Heart left ventricle (tissue), 16 donors: Measurements from ENCODE around the gene SKAP2. TPM values are rescaled to one million over a fixed set of nuclear protein-coding genes. Genes with fewer than 3 reads are reported as not detected.

Experiments
- ATAC-seq, 4 donors: fragments of 200-7000 bp; cut with Tn5 transposase; one replicate each; pipeline ENCODE4 v1.9.1; 2020 to 2022; ENCODE audit warnings: moderate library complexity in 4 of 4, mild to moderate bottlenecking in 3 of 4, moderate number of reproducible peaks in 1 of 4
- DNase-seq, 5 donors: peaks; one replicate each; pipeline ENCODE4 v3.0.0-alpha.2; 2020
- H3K27ac ChIP-seq, 12 donors: fragments of 200-600 bp; sonication (generic) in 4 of 12; one replicate each; pipeline versions ENCODE4 v1.5.0 to v1.8.0; 2016 to 2022; ENCODE audit warnings: mild to moderate bottlenecking in 2 of 12
- H3K27me3 ChIP-seq, 9 donors: fragments of 200-600 bp; sonication (generic) in 2 of 9; one replicate each; pipeline versions ENCODE4 v1.5.1 to v1.8.0; 2016 to 2022; ENCODE audit warnings: mild to moderate bottlenecking in 3 of 9
- H3K36me3 ChIP-seq, 9 donors: fragments of 200-600 bp; sonication (generic) in 2 of 9; one replicate each; pipeline versions ENCODE4 v1.5.0 to v1.8.0; 2018 to 2022; ENCODE audit warnings: mild to moderate bottlenecking in 2 of 9
- H3K4me1 ChIP-seq, 12 donors: fragments of 200-600 bp; sonication (generic) in 4 of 12; one replicate each; pipeline versions ENCODE4 v1.5.0 to v1.8.0; 2016 to 2022; ENCODE audit warnings: mild to moderate bottlenecking in 3 of 12
- H3K4me3 ChIP-seq, 12 donors: fragments of 200-600 bp; sonication (generic) in 4 of 12; one replicate each; pipeline versions ENCODE4 v1.5.0 to v1.8.0; 2017 to 2022; ENCODE audit warnings: mild to moderate bottlenecking in 9 of 12, moderate library complexity in 4 of 12
- H3K9me3 ChIP-seq, 12 donors: fragments of 200-600 bp; sonication (generic) in 4 of 12; one replicate each; pipeline versions ENCODE4 v1.5.0 to v1.8.0; 2016 to 2022; ENCODE audit warnings: mild to moderate bottlenecking in 1 of 12
- POLR2A ChIP-seq, 2 donors: fragments of 450-650 bp; IDR thresholded peaks; one replicate each; pipeline ENCODE4 v1.6.1; 2017; ENCODE audit warnings: antibody characterized with exemption in 2 of 2, mild to moderate bottlenecking in 2 of 2, moderate library complexity in 2 of 2
- WGBS, 4 donors: extraction: QIAGEN DNeasy Blood & Tissue Kit in 2 of 4; methylation state at CpG; one replicate each; pipeline versions ENCODE4 v1.1.5 to v1.1.7; 2013 to 2018; 5-methylcytosine and 5-hydroxymethylcytosine counted together
- intact Hi-C, 10 donors: fragments of 100-400 bp; cut with DNase I; formaldehyde crosslinking; loops; one replicate each; pipeline versions ENCODE4 v1.11.1 to v1.14.2; 2022
- polyA plus RNA-seq, 2 donors: library from polyadenylated mRNA; stranded (reverse); fragments of 200-250 nt; gene quantifications; one replicate each; pipeline ENCODE4 v1.2.3, GENCODE V29; 2013
- total RNA-seq, 9 donors: library from RNA; depleted of rRNA in 2 of 9; stranded (reverse); fragments of >200 nt in 2 of 9; fragmentation: NEBNext Ultra II Directional in 3 of 9; extraction: Animal tissue kit (Norgen Biotek cat#: 25700) in 3 of 9; gene quantifications; one replicate each; pipeline versions ENCODE4 v1.1.0 to v1.2.4, GENCODE V29; 2016 to 2023
- TF ChIP-seq, protein P1 (sequence below), 12 donors: fragments of 200-600 bp; sonication (generic) in 4 of 12; IDR thresholded peaks; one replicate each; pipeline versions ENCODE4 v1.5.0 to v1.8.0; 2018 to 2022; ENCODE audit warnings: antibody characterized with exemption in 12 of 12, mild to moderate bottlenecking in 5 of 12
- donor health status: ischemic (EF 13 %, LVEDD 7.1; RV severe dilation, severe dysfunction).
- donor health status: healthy with polysubstance abuse.
- donor health status: DM: no; HTN: yes; CAD: no.
- donor health status: DM: no; HTN: no; CAD: no.
- donor health status: ischemic (EF 25% LVEDD 6.9; RV normal size, moderate dysfunction).
- donor health status: ischemic (EF 25% LVEDD 5.7; RV mildly dilated, moderate dysfunction).
- donor health status: healthy.
- donor health status: DM: yes; HTN: yes; CAD: no.
- donor health status: ischemic (EF 35%, LVEDD 5.7; RV mildly dilated, moderate dysfunction).
- donor health status: nonischemic (EF 11% LVEDD 7.7; RV severe dilation, severe dysfunction).
- donor health status: DM: yes; HTN: yes; CAD: no.
- donor health status: PGD.
- donor health status: ischemic (EF 29% LVEDD 5.4; RV normal size, mild dysfunction).
- donor health status: nonischemic (EF 23%, LVEDD 6.1; RV moderate dilation, normal function).

SKAP2 gene
- total and polyA plus RNA-seq, 11 donors, result 0.99 to 17.3 (median 3.6) TPM

DNA sequence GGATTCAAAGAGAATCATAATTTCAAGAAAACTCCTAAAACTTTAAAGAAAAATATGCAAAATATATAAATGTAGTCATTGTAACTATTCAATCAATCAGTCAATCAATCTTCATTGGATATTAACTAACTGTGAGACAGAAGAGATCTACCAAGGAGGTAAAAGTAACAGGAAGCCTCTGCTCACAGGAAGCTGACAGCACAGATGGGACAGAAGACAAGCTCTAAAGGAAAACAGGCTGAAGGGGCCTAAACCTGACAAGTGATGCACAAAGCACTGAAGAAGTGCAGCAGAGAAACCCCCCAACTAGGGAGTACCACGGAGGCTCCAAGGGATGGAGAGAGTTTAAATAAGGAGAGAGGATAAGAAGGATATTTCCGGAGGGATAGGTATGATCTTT is 173.0 kb downstream of the SKAP2 start:
- no peaks in the 10 kb centered on the region for H3K36me3 ChIP-seq
- intact Hi-C loops, result loop anchor here in 1 of 10 donors (10.0 kb wide), 1 partner anchor 153 kb away; no protein-coding TSS in a partner anchor
- H3K27me3 ChIP-seq, result peaks cover 0 to 14% (median 0%) of the 10 kb centered on the region in 9 donors
- no peaks in the 10 kb centered on the region for H3K9me3 ChIP-seq
- WGBS, 4 donors, result 49 to 58% (median 54%) methylated on average over 2 of the region's 2 CpGs
- H3K4me1 ChIP-seq, result peaks cover 0 to 12% (median 0%) of the 10 kb centered on the region in 12 donors
- DNase-seq, result no peak
- no peak overlapping the region for H3K27ac ChIP-seq
- no peak for ATAC-seq
- TF ChIP-seq POLR2A (IDR thresholded peaks at IDR 0.05), result no peak
- TF ChIP-seq, protein P1, sequence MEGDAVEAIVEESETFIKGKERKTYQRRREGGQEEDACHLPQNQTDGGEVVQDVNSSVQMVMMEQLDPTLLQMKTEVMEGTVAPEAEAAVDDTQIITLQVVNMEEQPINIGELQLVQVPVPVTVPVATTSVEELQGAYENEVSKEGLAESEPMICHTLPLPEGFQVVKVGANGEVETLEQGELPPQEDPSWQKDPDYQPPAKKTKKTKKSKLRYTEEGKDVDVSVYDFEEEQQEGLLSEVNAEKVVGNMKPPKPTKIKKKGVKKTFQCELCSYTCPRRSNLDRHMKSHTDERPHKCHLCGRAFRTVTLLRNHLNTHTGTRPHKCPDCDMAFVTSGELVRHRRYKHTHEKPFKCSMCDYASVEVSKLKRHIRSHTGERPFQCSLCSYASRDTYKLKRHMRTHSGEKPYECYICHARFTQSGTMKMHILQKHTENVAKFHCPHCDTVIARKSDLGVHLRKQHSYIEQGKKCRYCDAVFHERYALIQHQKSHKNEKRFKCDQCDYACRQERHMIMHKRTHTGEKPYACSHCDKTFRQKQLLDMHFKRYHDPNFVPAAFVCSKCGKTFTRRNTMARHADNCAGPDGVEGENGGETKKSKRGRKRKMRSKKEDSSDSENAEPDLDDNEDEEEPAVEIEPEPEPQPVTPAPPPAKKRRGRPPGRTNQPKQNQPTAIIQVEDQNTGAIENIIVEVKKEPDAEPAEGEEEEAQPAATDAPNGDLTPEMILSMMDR (IDR thresholded peaks at IDR 0.05), result no peak
- H3K4me3 ChIP-seq, result no peak overlapping the region

DNA sequence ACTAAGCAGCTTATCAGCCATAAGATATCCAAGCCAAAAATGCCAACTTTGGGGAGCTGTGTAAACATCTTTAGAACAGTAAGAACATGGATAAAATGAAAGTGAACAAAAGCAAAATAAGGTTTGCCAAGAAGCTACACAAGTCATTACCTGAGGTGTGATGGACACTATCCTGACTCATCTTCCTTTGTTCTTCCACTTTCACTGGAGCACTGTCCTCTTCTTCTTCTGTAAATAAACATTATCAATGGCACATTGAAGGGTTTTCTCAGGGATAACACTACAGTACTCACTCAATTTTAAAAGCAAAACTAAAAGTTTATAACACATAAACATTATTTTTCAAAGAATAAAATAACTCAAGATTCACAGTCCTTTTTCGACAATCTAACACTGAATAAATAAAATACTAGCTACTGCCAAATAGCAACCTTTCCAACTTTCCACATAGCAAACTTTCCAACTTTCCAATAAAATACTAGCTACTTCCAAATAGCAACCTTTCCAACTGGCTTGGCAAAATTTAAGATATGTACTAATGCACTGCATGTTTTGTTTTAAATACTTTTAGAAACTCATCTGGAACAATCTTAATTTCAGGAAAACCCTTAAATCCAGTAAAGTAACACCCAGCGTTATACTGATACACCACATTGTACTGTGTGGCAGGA is 174.1 kb downstream of the SKAP2 start:
- Histone ChIP-seq H3K36me3 (no peaks in the 10 kb centered on the region), H3K27ac (no peak overlapping the region), H3K4me3 (no peak overlapping the region), H3K27me3 (peaks cover 0 to 24% (median 0%) of the 10 kb centered on the region in 9 donors), H3K9me3 (no peaks in the 10 kb centered on the region), H3K4me1 (peaks cover 0 to 18% (median 0%) of the 10 kb centered on the region in 12 donors)
- no peak for DNase-seq
- WGBS, 4 donors, result 85 to 89% (median 86%) methylated on average over 2 of the region's 2 CpGs
- TF ChIP-seq POLR2A (IDR thresholded peaks at IDR 0.05), result no peak
- TF ChIP-seq, protein P1 (IDR thresholded peaks at IDR 0.05), result no peak
- ATAC-seq, result no peak
- intact Hi-C loops, result loop anchor here in 1 of 10 donors (10.0 kb wide), 1 partner anchor 155 kb away; no protein-coding TSS in a partner anchor

DNA sequence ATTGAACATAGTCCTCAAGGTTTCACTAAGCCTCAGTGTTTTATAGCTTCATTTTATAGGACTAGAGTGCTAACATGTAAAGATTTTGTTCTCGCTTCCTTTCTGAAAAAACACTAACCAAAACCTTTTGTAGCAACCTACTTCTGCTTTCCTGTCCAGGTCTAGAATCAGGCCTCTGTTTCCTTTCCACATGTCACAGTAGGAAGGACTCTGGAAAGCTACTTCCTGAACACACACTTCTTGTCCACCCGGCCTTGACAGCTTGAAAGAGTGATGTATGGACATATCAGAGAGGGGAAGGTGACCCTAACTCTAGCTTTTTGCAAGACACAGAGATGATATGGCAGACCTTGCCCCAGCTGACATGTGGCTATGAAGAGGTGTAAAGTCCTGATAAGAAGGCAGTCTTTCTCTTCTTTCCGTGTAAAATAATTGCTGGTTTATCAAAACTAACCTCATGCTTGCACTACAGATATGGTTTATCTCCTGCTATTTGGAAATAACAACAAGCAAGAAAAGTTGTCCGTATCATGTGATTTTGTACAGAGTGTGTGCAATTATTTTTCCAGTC is 175.4 kb downstream of the SKAP2 start:
- no peak for ATAC-seq
- 53 to 58% (median 55%) methylated on average over 4 of the region's 4 CpGs for WGBS, 4 donors
- no peak for DNase-seq
- no peak for TF ChIP-seq POLR2A (IDR thresholded peaks at IDR 0.05)
- TF ChIP-seq, protein P1 (IDR thresholded peaks at IDR 0.05), result no peak
- Histone ChIP-seq H3K4me1 (peaks cover 0 to 21% (median 0%) of the 10 kb centered on the region in 12 donors), H3K27ac (no peak overlapping the region), H3K36me3 (no peaks in the 10 kb centered on the region), H3K27me3 (peaks cover 0 to 31% (median 0%) of the 10 kb centered on the region in 9 donors), H3K9me3 (no peaks in the 10 kb centered on the region), H3K4me3 (no peak overlapping the region)
- intact Hi-C loops, result no loop called here

DNA sequence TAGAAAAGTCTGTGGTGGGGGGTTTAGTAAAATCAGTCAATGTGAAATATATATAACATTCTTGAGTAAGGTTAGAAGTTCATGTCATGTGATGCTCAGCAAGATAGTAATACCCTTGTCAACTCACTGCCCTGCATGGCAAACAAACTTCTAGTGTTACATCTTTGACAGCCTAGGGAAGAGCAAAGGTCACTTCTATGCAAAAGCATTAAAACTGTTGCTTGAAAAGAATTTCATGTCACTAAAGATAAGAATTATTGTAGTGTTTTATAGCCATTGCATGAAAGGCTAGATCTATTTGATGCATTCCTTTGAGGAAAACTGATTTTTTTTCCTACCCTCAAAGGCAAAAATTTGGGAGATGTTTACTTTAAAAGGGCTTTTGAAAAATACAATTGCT is 176.0 kb downstream of the SKAP2 start:
- no peak for ATAC-seq
- H3K27me3 ChIP-seq, result peaks cover 0 to 31% (median 0%) of the 10 kb centered on the region in 9 donors
- no peaks in the 10 kb centered on the region for H3K36me3 ChIP-seq
- intact Hi-C loops, result no loop called here
- no peaks in the 10 kb centered on the region for H3K9me3 ChIP-seq
- H3K27ac ChIP-seq, result no peak overlapping the region
- no peak overlapping the region for H3K4me3 ChIP-seq
- no peak for TF ChIP-seq POLR2A (IDR thresholded peaks at IDR 0.05)
- TF ChIP-seq, protein P1 (IDR thresholded peaks at IDR 0.05), result no peak
- H3K4me1 ChIP-seq, result peaks cover 0 to 21% (median 0%) of the 10 kb centered on the region in 12 donors
- no peak for DNase-seq
